Lower lobe of right lung (tissue), 2 donors: ENCODE results near the gene ZNF550. TPM values are rescaled to one million over a fixed set of nuclear protein-coding genes. Genes with fewer than 3 reads are reported as not detected.
A peak's percentile ranks its signal among the peaks of the same experiment; 100 is the strongest.

ENCODE experiments used
- ATAC-seq, 2 donors: fragments of 200-7000 bp; cut with Tn5 transposase; one replicate each; pipeline ENCODE4 v1.9.1; 2020 to 2022; ENCODE audit warnings: mild to moderate bottlenecking in 2 of 2, moderate library complexity in 2 of 2
- DNase-seq: peaks from one replicate; pipeline ENCODE4 v3.0.0-alpha.2; 2020
- H3K27ac ChIP-seq: fragments of 200-600 bp; one replicate; pipeline ENCODE4 v1.8.0; 2022
- H3K27me3 ChIP-seq: fragments of 200-600 bp; one replicate; pipeline ENCODE4 v1.8.0; 2022; ENCODE audit warnings: low read depth
- H3K36me3 ChIP-seq: fragments of 200-600 bp; one replicate; pipeline ENCODE4 v1.8.0; 2022; ENCODE audit warnings: mild to moderate bottlenecking
- H3K4me1 ChIP-seq: fragments of 200-600 bp; one replicate; pipeline ENCODE4 v1.8.0; 2022
- H3K4me3 ChIP-seq: fragments of 200-600 bp; one replicate; pipeline ENCODE4 v1.8.0; 2022; ENCODE audit warnings: mild to moderate bottlenecking
- H3K9me3 ChIP-seq: fragments of 200-600 bp; one replicate; pipeline ENCODE4 v1.8.0; 2022
- intact Hi-C: fragments of 100-400 bp; cut with DNase I; formaldehyde crosslinking; loops from one replicate; pipeline ENCODE4 v1.11.0; 2022
- total RNA-seq: library from RNA; stranded (reverse); fragmentation: NEBNext Ultra II Directional; extraction: Animal tissue kit (Norgen Biotek cat#: 25700); gene quantifications from one replicate; pipeline ENCODE4 v1.2.1, GENCODE V29; 2021
- TF ChIP-seq, protein P1 (sequence below): fragments of 200-600 bp; IDR thresholded peaks from one replicate; pipeline ENCODE4 v1.8.0; 2022; ENCODE audit warnings: antibody characterized with exemption, mild to moderate bottlenecking
- donor health status: DM: no; HTN: yes; CAD: no; lungs with severe emphysema.

ZNF550 gene
- total RNA-seq, 1 donor from 2014 or later: 8.8 TPM

DNA sequence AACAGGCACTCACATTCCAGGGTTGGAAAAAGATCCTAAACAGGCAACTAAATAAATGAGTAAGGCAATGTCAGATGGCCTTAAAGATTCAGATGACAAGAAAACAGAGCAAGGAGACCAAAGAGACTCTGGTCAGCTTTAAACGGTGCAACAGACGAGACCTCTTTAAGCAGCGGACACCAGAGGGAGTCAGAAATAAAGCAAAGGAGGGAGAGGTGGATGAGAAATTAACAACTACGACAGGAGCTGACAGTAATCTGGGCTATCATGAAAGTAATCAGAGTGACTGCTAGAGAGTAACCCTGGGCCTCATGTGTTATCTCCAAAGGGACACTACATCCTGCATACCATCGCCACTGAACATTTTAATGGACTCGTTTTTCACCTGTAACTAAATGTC lies 1.1 kb downstream of the ZNF550 start:
- Histone ChIP-seq H3K36me3 (peaks cover 31% of the 10 kb centered on the region), H3K9me3 (peaks cover 25% of the 10 kb centered on the region), H3K4me3 (peak overlapping the region; percentile 97), H3K27me3 (no peaks in the 10 kb centered on the region), H3K27ac (no peak overlapping the region), H3K4me1 (peaks cover 21% of the 10 kb centered on the region)
- no peak for DNase-seq
- TF ChIP-seq, protein P1, sequence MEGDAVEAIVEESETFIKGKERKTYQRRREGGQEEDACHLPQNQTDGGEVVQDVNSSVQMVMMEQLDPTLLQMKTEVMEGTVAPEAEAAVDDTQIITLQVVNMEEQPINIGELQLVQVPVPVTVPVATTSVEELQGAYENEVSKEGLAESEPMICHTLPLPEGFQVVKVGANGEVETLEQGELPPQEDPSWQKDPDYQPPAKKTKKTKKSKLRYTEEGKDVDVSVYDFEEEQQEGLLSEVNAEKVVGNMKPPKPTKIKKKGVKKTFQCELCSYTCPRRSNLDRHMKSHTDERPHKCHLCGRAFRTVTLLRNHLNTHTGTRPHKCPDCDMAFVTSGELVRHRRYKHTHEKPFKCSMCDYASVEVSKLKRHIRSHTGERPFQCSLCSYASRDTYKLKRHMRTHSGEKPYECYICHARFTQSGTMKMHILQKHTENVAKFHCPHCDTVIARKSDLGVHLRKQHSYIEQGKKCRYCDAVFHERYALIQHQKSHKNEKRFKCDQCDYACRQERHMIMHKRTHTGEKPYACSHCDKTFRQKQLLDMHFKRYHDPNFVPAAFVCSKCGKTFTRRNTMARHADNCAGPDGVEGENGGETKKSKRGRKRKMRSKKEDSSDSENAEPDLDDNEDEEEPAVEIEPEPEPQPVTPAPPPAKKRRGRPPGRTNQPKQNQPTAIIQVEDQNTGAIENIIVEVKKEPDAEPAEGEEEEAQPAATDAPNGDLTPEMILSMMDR: no peak
- no peak for ATAC-seq
- intact Hi-C loops: no loop called here

DNA sequence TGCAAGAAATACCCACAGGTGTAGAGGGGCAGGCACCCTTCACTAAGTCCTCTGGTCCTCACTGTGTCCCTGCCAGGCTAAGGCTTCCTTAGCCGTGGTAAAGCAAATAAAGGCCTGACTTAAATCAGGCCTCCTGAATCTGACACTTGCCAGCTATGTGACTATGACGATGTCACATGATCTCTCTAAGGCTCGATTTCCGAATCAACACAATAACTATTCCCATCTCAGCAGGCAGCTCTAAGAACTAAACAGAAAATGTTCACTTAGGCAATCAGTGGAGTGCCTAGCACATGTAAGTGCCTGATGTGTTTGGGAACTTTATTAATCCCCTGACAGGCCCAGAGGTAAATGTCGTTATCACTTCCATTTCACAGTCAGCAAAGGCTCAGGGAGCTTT lies 2.0 kb downstream of the ZNF550 start:
- no peaks in the 10 kb centered on the region for H3K27me3 ChIP-seq
- DNase-seq (no peak), ATAC-seq (no peak)
- intact Hi-C loops: no loop called here
- H3K27ac ChIP-seq: no peak overlapping the region
- peaks cover 21% of the 10 kb centered on the region for H3K4me1 ChIP-seq
- TF ChIP-seq, protein P1: no peak
- H3K36me3 ChIP-seq: peaks cover 37% of the 10 kb centered on the region
- H3K9me3 ChIP-seq: peaks cover 26% of the 10 kb centered on the region
- no peak overlapping the region for H3K4me3 ChIP-seq

DNA sequence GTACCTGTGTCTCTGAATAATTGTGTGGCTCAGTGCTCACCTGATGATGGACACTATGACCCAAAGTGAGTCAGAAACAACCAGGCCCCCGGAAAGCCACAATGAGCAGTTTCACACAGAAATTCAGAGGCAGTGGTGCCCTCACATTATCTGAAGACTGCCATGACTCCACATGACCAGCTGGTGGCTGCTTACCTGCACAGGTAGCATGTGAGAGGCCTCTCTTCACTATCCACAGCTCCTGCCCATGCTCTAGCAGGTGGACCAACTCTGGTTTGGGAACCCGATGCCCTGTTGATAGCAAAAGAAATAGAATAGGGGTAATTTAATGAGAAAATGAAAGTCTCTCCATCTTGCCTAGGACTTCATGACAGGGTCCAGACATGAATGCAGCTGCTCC lies 7.2 kb downstream of the ZNF550 start:
- TF ChIP-seq, protein P1: no peak
- Histone ChIP-seq H3K36me3 (peaks cover 82% of the 10 kb centered on the region), H3K27ac (no peak overlapping the region), H3K9me3 (peaks cover 72% of the 10 kb centered on the region), H3K4me3 (no peak overlapping the region), H3K27me3 (no peaks in the 10 kb centered on the region), H3K4me1 (no peaks in the 10 kb centered on the region)
- DNase-seq (no peak), ATAC-seq (no peak)
- intact Hi-C loops: no loop called here

DNA sequence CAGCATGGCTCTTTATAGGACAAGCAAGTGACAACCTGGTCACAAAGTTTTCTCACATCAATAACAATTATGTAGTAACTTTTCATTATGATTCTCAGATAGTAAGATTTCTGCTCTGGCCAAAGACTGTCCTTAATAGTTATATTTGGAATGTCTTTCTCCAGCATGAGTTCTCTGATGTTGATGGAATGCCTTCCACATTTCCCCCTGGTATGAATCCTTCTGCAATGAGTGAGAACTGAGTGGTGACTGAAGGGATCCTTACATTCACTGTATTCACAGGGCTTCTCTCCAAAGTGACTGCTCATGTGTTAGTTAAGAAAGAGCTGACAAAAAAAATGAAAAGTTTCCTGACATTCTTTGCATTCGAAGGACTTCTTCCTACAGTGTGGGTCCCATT lies 13.2 kb downstream of the ZNF550 start:
- intact Hi-C loops: no loop called here
- Histone ChIP-seq H3K27me3 (no peaks in the 10 kb centered on the region), H3K4me3 (no peak overlapping the region), H3K9me3 (peaks cover 98% of the 10 kb centered on the region), H3K27ac (no peak overlapping the region), H3K4me1 (no peaks in the 10 kb centered on the region), H3K36me3 (peaks cover 75% of the 10 kb centered on the region)
- TF ChIP-seq, protein P1: no peak
- no peak for ATAC-seq
- no peak for DNase-seq

DNA sequence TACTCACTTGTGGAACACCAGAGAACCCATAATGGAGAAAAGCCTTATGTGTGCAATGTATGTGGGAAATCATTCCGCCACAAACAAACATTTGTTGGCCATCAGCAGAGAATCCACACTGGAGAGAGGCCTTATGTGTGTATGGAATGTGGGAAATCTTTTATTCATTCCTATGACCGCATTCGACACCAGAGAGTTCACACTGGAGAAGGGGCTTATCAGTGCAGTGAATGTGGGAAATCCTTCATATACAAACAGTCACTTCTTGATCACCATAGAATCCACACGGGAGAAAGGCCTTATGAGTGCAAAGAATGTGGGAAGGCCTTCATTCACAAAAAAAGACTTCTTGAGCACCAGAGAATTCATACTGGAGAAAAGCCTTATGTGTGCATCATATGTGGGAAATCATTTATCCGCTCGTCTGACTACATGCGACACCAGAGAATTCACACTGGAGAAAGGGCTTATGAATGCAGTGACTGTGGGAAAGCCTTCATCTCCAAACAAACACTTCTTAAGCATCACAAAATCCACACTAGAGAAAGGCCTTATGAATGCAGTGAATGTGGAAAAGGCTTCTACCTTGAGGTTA lies 21.6 kb downstream of the ZNF550 start:
- Histone ChIP-seq H3K27me3 (no peaks in the 10 kb centered on the region), H3K27ac (no peak overlapping the region), H3K36me3 (peaks cover 46% of the 10 kb centered on the region), H3K4me3 (no peak overlapping the region), H3K4me1 (no peaks in the 10 kb centered on the region), H3K9me3 (peaks cover 100% of the 10 kb centered on the region)
- TF ChIP-seq, protein P1: no peak
- ATAC-seq: no peak
- DNase-seq: no peak
- intact Hi-C loops: no loop called here
